Prostate gland (tissue), 2 donors: Measurements from ENCODE around the gene LIPC. TPM values are rescaled to one million over a fixed set of nuclear protein-coding genes. Genes with fewer than 3 reads are reported as not detected.

Experiments
- DNase-seq: peaks from one replicate; pipeline ENCODE4 v3.0.0-alpha.2; 2019; ENCODE audit warnings: low spot score
- H3K27ac ChIP-seq, 2 donors: fragments of 200-600 bp; sonication (generic); 2 replicates each; pipeline ENCODE4 v1.5.1; 2017 to 2019
- H3K27me3 ChIP-seq: fragments of 200-600 bp; sonication (generic); replicated peaks from 2 replicates; pipeline ENCODE4 v1.5.1; 2019; ENCODE audit not compliant: insufficient read depth
- H3K36me3 ChIP-seq, 2 donors: fragments of 200-600 bp; sonication (generic); 1 replicate in 1 of 2; 2 replicates in 1 of 2; pipeline versions ENCODE4 v1.5.1 to v1.8.1; 2017 to 2019
- H3K4me1 ChIP-seq: fragments of 200-600 bp; sonication (generic); replicated peaks from 2 replicates; pipeline ENCODE4 v1.5.1; 2019
- H3K4me3 ChIP-seq, 2 donors: fragments of 200-600 bp; sonication (generic); 2 replicates each; pipeline ENCODE4 v1.5.1; 2017 to 2019
- H3K9me3 ChIP-seq: fragments of 200-600 bp; sonication (generic); 2 replicates; pipeline ENCODE4 v1.5.1; 2017
- CTCF ChIP-seq, 4 experiments: fragments of 200-600 bp in 2 of 4; fragments of 450-650 bp in 2 of 4; sonication (generic) in 2 of 4; IDR thresholded peaks; 1 replicate in 3 of 4; 2 replicates in 1 of 4; pipeline ENCODE4 v1.5.1; 2016 to 2019; ENCODE audit warnings: antibody characterized with exemption in 4 of 4, mild to moderate bottlenecking in 2 of 4, moderate library complexity in 2 of 4
- POLR2A ChIP-seq: fragments of 450-650 bp; IDR thresholded peaks from one replicate; pipeline ENCODE4 v1.6.1; 2016; ENCODE audit warnings: antibody characterized with exemption, mild to moderate bottlenecking
- POLR2AphosphoS5 ChIP-seq: sonication (generic); formaldehyde crosslinking; IDR thresholded peaks from one replicate; pipeline ENCODE4 v1.6.1; 2017; ENCODE audit warnings: antibody characterized with exemption
- WGBS: methylation state at CpG from one replicate; pipeline ENCODE4 v1.1.5; 2018; 5-methylcytosine and 5-hydroxymethylcytosine counted together
- intact Hi-C: fragments of 100-400 bp; cut with DNase I; formaldehyde crosslinking; loops from one replicate; pipeline ENCODE4 v1.14.2; 2022
- total RNA-seq, 2 donors: library from RNA; depleted of rRNA; stranded (reverse); fragments of >200 nt; gene quantifications; one replicate each; pipeline ENCODE4 v1.1.0, GENCODE V29; 2016

The LIPC gene
- total RNA-seq, 2 donors from 2014 or later = 0.14 TPM; not detected in 1

GRCh38 chr15:58392141-58392540 lies 39.6 kb upstream of the LIPC start:
- no peak overlapping the region for H3K4me3 ChIP-seq
- intact Hi-C loops = no loop called here
- TF ChIP-seq CTCF (IDR thresholded peaks at IDR 0.05) = no peak
- TF ChIP-seq POLR2AphosphoS5 = no peak
- no peak for TF ChIP-seq POLR2A
- peaks cover 8% of the 10 kb centered on the region for H3K4me1 ChIP-seq
- no peaks in the 10 kb centered on the region for H3K36me3 ChIP-seq
- no peaks in the 10 kb centered on the region for H3K27me3 ChIP-seq
- no peak for DNase-seq
- WGBS = 38% methylated on average over 3 of the region's 3 CpGs
- H3K9me3 ChIP-seq = no peaks in the 10 kb centered on the region
- peak overlapping the region; percentile 63 to 79 for H3K27ac ChIP-seq

GRCh38 chr15:58392611-58393161 lies 39.1 kb upstream of the LIPC start:
- Histone ChIP-seq H3K27me3 (no peaks in the 10 kb centered on the region), H3K9me3 (no peaks in the 10 kb centered on the region), H3K4me3 (no peak overlapping the region), H3K4me1 (peaks cover 8% of the 10 kb centered on the region), H3K27ac (peak overlapping the region; percentile 63 to 79), H3K36me3 (no peaks in the 10 kb centered on the region)
- TF ChIP-seq POLR2AphosphoS5 (no peak), POLR2A (no peak), CTCF (IDR thresholded peaks at IDR 0.05) (no peak)
- intact Hi-C loops = no loop called here
- peak; percentile 40 for DNase-seq
- WGBS = 34% methylated on average over 5 of the region's 5 CpGs

- H3K9me3 ChIP-seq = no peaks in the 10 kb centered on the region
- TF ChIP-seq POLR2AphosphoS5 (peak; percentile 35), CTCF (IDR thresholded peaks at IDR 0.05) (no peak), POLR2A (no peak)
- no peaks in the 10 kb centered on the region for H3K27me3 ChIP-seq
- peaks cover 8% of the 10 kb centered on the region for H3K4me1 ChIP-seq
- WGBS = 25% methylated on average over 5 of the region's 5 CpGs
- peak; percentile 64 for DNase-seq
- H3K27ac ChIP-seq = peak overlapping the region; percentile 63 to 79
- intact Hi-C loops = no loop called here
- H3K4me3 ChIP-seq = no peak overlapping the region
- H3K36me3 ChIP-seq = no peaks in the 10 kb centered on the region
Measured at GRCh38 chr15:58393241-58393662, 38.5 kb upstream of the LIPC start.

- no peak for DNase-seq
- Histone ChIP-seq H3K4me1 (peaks cover 8% of the 10 kb centered on the region), H3K27ac (no peak overlapping the region), H3K4me3 (no peak overlapping the region), H3K9me3 (no peaks in the 10 kb centered on the region), H3K36me3 (no peaks in the 10 kb centered on the region), H3K27me3 (no peaks in the 10 kb centered on the region)
- 76% methylated on average over 3 of the region's 3 CpGs for WGBS
- TF ChIP-seq POLR2AphosphoS5 (no peak), POLR2A (no peak), CTCF (IDR thresholded peaks at IDR 0.05) (no peak)
- intact Hi-C loops = no loop called here
Measured at GRCh38 chr15:58396181-58396580, 35.6 kb upstream of the LIPC start.

GRCh38 chr15:58398071-58398470 lies 33.7 kb upstream of the LIPC start:
- Histone ChIP-seq H3K4me3 (no peak overlapping the region), H3K36me3 (no peaks in the 10 kb centered on the region), H3K9me3 (no peaks in the 10 kb centered on the region), H3K27me3 (no peaks in the 10 kb centered on the region), H3K4me1 (peaks cover 8% of the 10 kb centered on the region), H3K27ac (no peak overlapping the region)
- no peak for TF ChIP-seq CTCF (IDR thresholded peaks at IDR 0.05)
- TF ChIP-seq POLR2A = no peak
- no peak for TF ChIP-seq POLR2AphosphoS5
- WGBS = 56% methylated on average over 1 of the region's 1 CpG
- intact Hi-C loops = no loop called here
- DNase-seq = no peak
